ENCODE measurements around the gene MAGI2.

DNA sequence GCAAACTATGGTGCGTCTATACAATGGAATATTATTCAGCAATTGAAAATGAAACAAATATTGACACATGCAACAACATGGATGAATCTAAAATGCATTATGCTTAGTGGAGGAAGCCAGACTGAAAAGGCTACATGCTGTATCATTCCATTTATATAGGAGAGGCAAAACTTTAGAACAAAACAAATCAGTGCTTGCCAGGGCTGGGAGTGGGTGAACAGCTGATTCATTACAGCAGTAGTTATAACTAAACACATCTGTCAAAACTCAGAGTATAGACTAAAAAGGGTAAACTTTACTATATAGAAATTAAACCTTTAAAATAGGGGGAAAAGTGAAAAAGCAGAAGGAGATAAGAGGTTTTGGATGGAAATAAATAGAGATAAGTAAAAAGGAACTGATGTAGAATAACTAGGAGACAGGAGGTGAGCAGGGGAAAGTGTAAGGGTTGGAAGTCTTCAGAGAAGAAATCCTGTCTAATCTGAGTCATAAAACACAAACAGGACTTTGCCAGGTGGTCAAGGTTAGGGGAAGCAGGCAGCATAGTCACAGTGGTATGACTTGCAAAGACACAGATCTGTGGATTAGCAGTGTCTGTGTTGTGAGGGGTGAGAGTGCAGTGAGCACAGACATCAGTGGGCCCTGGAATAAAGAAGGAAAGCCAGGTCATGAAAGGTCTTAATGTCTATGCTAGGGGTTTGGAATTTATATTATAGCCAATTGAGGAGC, 1305.1 kb downstream of the MAGI2 start:
- no peak for TF ChIP-seq RXRA (CRISPR knock-in tag; IDR thresholded peaks at IDR 0.05)
- TF ChIP-seq, protein P1, sequence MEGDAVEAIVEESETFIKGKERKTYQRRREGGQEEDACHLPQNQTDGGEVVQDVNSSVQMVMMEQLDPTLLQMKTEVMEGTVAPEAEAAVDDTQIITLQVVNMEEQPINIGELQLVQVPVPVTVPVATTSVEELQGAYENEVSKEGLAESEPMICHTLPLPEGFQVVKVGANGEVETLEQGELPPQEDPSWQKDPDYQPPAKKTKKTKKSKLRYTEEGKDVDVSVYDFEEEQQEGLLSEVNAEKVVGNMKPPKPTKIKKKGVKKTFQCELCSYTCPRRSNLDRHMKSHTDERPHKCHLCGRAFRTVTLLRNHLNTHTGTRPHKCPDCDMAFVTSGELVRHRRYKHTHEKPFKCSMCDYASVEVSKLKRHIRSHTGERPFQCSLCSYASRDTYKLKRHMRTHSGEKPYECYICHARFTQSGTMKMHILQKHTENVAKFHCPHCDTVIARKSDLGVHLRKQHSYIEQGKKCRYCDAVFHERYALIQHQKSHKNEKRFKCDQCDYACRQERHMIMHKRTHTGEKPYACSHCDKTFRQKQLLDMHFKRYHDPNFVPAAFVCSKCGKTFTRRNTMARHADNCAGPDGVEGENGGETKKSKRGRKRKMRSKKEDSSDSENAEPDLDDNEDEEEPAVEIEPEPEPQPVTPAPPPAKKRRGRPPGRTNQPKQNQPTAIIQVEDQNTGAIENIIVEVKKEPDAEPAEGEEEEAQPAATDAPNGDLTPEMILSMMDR (CRISPR knock-in tag; IDR thresholded peaks at IDR 0.05), result no peak
- TF ChIP-seq ZSCAN21 (CRISPR knock-in tag; IDR thresholded peaks at IDR 0.05; ENCODE audit: borderline replicate concordance), result no peak
- TF ChIP-seq CREM (IDR thresholded peaks at IDR 0.05), result no peak
- no peak for TF ChIP-seq CREM (CRISPR knock-in tag; IDR thresholded peaks at IDR 0.05)
- TF ChIP-seq STAT6 (CRISPR knock-in tag; IDR thresholded peaks at IDR 0.05; ENCODE audit: borderline replicate concordance), result no peak
- TF ChIP-seq, protein P2, sequence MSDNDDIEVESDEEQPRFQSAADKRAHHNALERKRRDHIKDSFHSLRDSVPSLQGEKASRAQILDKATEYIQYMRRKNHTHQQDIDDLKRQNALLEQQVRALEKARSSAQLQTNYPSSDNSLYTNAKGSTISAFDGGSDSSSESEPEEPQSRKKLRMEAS (IDR thresholded peaks at IDR 0.05), result no peak
- TF ChIP-seq RBAK (CRISPR knock-in tag; IDR thresholded peaks at IDR 0.05), result no peak
- TF ChIP-seq, protein P3, sequence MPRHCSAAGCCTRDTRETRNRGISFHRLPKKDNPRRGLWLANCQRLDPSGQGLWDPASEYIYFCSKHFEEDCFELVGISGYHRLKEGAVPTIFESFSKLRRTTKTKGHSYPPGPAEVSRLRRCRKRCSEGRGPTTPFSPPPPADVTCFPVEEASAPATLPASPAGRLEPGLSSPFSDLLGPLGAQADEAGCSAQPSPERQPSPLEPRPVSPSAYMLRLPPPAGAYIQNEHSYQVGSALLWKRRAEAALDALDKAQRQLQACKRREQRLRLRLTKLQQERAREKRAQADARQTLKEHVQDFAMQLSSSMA (CRISPR knock-in tag; IDR thresholded peaks at IDR 0.05), result no peak
- TF ChIP-seq TOE1 (CRISPR knock-in tag; IDR thresholded peaks at IDR 0.05), result no peak
- TF ChIP-seq POLR2G (IDR thresholded peaks at IDR 0.05; ENCODE audit: low read depth, low read length), result no peak
